ENCODE measurements around the gene IL1RAPL2. TPM values are rescaled to one million over a fixed set of nuclear protein-coding genes. Genes with fewer than 3 reads are reported as not detected.
"Not testable (repeated sequence)": the region's sequence is repeated elsewhere in the genome, so short reads cannot be mapped to it uniquely, and the experiment has no call there.

The IL1RAPL2 gene
- total RNA-seq, 1 donor from 2014 or later, result not detected

GRCh38 chrX:104665691-104666090 is 99.7 kb downstream of the IL1RAPL2 start:
- intact Hi-C loops (cut with micrococcal nuclease), result no loop called here
- ATAC-seq, result no peak

GRCh38 chrX:104668550-104668949 is 102.6 kb downstream of the IL1RAPL2 start:
- intact Hi-C loops (cut with micrococcal nuclease), result no loop called here
- ATAC-seq, result no peak
- no peak for DNase-seq

More at GRCh38 chrX:104665691-104666090, 99.7 kb downstream of the IL1RAPL2 start:
- no peak for DNase-seq

GRCh38 chrX:104669063-104669462 is 103.1 kb downstream of the IL1RAPL2 start:
- intact Hi-C loops (cut with micrococcal nuclease), result no loop called here
- ATAC-seq (no peak), DNase-seq (no peak)

GRCh38 chrX:104670051-104670450 is 104.1 kb downstream of the IL1RAPL2 start:
- DNase-seq, result no peak
- intact Hi-C loops (cut with micrococcal nuclease), result no loop called here
- ATAC-seq, result no peak

GRCh38 chrX:104677517-104677916 is 111.5 kb downstream of the IL1RAPL2 start:
- ATAC-seq; intact Hi-C loops (cut with micrococcal nuclease); DNase-seq: not testable (repeated sequence)

- intact Hi-C loops (cut with micrococcal nuclease), result no loop called here
- DNase-seq, result no peak
- no peak for ATAC-seq
Measured at GRCh38 chrX:104679175-104679574, 113.2 kb downstream of the IL1RAPL2 start.

- intact Hi-C loops (cut with micrococcal nuclease), result no loop called here
Measured at GRCh38 chrX:104681214-104681613, 115.2 kb downstream of the IL1RAPL2 start.

GRCh38 chrX:104684077-104684476 is 118.1 kb downstream of the IL1RAPL2 start:
- DNase-seq (no peak), ATAC-seq (no peak)
- intact Hi-C loops (cut with micrococcal nuclease), result no loop called here

More at GRCh38 chrX:104681214-104681613, 115.2 kb downstream of the IL1RAPL2 start:
- DNase-seq (no peak), ATAC-seq (no peak)

- DNase-seq, result no peak
- intact Hi-C loops (cut with micrococcal nuclease), result no loop called here
- no peak for ATAC-seq
Measured at GRCh38 chrX:104695593-104695992, 129.6 kb downstream of the IL1RAPL2 start.

- ATAC-seq (no peak), DNase-seq (no peak)
- intact Hi-C loops (cut with micrococcal nuclease), result no loop called here
Measured at GRCh38 chrX:104696667-104697066, 130.7 kb downstream of the IL1RAPL2 start.

GRCh38 chrX:104697294-104697693 is 131.3 kb downstream of the IL1RAPL2 start:
- no peak for DNase-seq
- intact Hi-C loops (cut with micrococcal nuclease), result no loop called here
- ATAC-seq, result no peak

GRCh38 chrX:104707042-104707441 is 141.0 kb downstream of the IL1RAPL2 start:
- DNase-seq (no peak), ATAC-seq (no peak)
- intact Hi-C loops (cut with micrococcal nuclease), result no loop called here

GRCh38 chrX:104707572-104707971 is 141.6 kb downstream of the IL1RAPL2 start:
- DNase-seq (no peak), ATAC-seq (no peak)
- intact Hi-C loops (cut with micrococcal nuclease), result no loop called here

- DNase-seq (no peak), ATAC-seq (no peak)
- intact Hi-C loops (cut with micrococcal nuclease), result no loop called here
Measured at GRCh38 chrX:104712515-104712914, 146.5 kb downstream of the IL1RAPL2 start.

GRCh38 chrX:104721854-104722253 is 155.9 kb downstream of the IL1RAPL2 start:
- DNase-seq (no peak), ATAC-seq (no peak)
- intact Hi-C loops (cut with micrococcal nuclease), result no loop called here

- ATAC-seq, result no peak
Measured at GRCh38 chrX:104728456-104728855, 162.5 kb downstream of the IL1RAPL2 start.

GRCh38 chrX:104742355-104742754 is 176.4 kb downstream of the IL1RAPL2 start:
- intact Hi-C loops (cut with micrococcal nuclease), result no loop called here
- DNase-seq, result no peak
- no peak for ATAC-seq

More at GRCh38 chrX:104728456-104728855, 162.5 kb downstream of the IL1RAPL2 start:
- intact Hi-C loops (cut with micrococcal nuclease), result no loop called here
- DNase-seq, result no peak

- ATAC-seq (no peak), DNase-seq (no peak)
- intact Hi-C loops (cut with micrococcal nuclease), result no loop called here
Measured at GRCh38 chrX:104745152-104745551, 179.2 kb downstream of the IL1RAPL2 start.

- ATAC-seq (peak; percentile 65), DNase-seq (no peak)
- intact Hi-C loops (cut with micrococcal nuclease), result no loop called here
Measured at GRCh38 chrX:104749951-104750610, 184.1 kb downstream of the IL1RAPL2 start.

GRCh38 chrX:104762641-104763040 is 196.6 kb downstream of the IL1RAPL2 start:
- intact Hi-C loops (cut with micrococcal nuclease), result no loop called here
- no peak for ATAC-seq
- no peak for DNase-seq

- ATAC-seq (no peak), DNase-seq (no peak)
- intact Hi-C loops (cut with micrococcal nuclease), result no loop called here
Measured at GRCh38 chrX:104789784-104790183, 223.8 kb downstream of the IL1RAPL2 start.
